ENCODE measurements around the gene PTPN11. TPM values are rescaled to one million over a fixed set of nuclear protein-coding genes. Genes with fewer than 3 reads are reported as not detected.

Gene PTPN11
- total RNA-seq, 4 donors from 2014 or later = 124 to 245 (median 169) TPM

DNA sequence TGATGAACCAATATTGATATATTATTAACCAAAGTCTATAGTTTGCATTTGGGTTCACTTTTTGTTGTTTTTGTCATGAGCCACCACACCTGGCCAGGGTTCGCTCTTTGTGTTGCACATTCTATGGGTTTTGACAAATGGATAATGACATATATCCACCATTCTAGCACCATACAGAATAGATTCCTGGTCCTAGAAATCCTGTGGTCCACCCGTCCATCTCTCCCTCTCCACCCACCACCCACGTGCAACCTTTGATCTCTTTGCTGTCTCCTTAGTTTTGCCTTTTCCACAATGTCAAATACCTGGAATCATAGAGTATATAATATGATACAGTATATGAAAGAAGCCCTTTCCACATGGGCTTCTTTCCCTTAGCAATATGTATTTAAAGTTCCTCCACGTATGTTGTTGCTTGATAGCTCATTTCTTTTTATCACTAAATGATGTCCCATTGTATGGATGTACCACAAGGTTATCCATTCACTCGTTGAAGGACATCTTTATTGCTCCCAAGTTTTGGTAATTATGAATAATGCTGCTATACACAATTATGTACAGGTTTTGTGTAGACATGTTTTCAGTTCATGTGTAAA is 16.7 kb upstream of the PTPN11 start:
- TF ChIP-seq, protein P1, sequence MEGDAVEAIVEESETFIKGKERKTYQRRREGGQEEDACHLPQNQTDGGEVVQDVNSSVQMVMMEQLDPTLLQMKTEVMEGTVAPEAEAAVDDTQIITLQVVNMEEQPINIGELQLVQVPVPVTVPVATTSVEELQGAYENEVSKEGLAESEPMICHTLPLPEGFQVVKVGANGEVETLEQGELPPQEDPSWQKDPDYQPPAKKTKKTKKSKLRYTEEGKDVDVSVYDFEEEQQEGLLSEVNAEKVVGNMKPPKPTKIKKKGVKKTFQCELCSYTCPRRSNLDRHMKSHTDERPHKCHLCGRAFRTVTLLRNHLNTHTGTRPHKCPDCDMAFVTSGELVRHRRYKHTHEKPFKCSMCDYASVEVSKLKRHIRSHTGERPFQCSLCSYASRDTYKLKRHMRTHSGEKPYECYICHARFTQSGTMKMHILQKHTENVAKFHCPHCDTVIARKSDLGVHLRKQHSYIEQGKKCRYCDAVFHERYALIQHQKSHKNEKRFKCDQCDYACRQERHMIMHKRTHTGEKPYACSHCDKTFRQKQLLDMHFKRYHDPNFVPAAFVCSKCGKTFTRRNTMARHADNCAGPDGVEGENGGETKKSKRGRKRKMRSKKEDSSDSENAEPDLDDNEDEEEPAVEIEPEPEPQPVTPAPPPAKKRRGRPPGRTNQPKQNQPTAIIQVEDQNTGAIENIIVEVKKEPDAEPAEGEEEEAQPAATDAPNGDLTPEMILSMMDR (IDR thresholded peaks at IDR 0.05; ENCODE audit: low read depth) = no peak

DNA sequence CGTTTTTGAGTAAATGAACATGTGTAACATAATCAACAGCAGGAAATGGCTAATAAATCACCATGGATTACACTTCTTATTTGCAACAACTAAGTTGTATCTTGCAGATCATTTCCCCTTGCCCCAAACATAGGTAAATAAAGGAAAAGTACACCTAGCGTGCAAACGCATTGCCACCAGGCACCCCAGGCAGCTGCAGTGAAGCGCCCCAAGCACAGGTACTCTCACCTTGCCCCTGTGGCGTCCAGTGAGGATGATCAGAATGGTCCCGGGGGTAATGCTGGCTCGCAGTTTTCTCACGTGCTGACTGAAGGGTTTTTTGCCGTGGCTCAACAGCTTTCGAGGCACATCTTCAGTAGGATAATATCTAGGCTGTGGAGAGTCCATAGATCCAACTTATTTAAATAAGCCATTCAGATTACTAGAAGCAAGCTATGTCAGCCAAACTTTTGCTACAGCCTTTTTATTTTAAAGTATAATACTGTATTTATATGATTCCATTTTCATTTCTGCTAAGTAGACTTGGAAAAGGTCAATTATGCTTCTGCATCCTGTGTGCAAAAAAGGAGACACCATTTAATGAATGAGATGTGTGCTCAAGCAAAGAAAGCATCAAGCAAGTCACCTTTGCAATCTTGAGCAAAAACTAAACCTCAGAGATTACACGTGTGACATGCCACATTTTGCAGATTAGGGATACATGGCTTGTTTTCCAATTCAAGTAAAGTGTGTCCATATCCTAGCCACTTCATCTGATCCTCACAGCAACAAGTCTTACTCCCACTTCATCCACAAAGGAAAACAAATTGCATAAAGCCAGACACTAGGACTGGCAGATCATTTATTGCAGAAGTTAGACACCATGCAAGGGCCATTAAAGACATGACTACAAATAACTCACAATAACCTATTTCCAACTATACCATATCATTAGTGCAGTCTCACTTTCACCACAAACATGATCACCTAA is 11.9 kb upstream of the PTPN11 start:
- TF ChIP-seq, protein P1 (IDR thresholded peaks at IDR 0.05; ENCODE audit: low read depth) = no peak

DNA sequence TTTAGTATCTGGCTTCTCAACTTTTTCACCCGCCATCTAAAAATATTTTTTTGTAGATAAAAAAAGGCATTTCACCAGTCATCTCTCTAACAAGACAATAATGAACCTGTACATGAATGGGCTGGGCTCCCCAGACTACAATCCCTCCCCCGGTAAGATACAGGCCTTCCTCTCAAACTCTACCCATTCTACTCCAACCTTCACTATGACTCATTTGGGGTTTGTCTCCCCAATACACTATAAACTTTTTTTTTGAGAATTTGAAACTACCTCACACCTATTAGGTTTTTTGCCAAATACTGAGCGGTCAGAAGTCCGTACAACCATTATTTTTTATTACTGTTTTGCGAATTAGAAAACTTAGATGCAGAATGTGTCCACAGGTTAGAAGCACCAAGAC is 10.1 kb upstream of the PTPN11 start:
- TF ChIP-seq, protein P1 (IDR thresholded peaks at IDR 0.05; ENCODE audit: low read depth) = no peak

GRCh38 chr12:112409064-112409905 is 9.5 kb upstream of the PTPN11 start, which contains the start of gene RPL6:
TSS of gene RPL6 (minus strand) at chr12:112409605. CDS start at chr12:112408656, 949 bp downstream.
- TF ChIP-seq, protein P1 (IDR thresholded peaks at IDR 0.05; ENCODE audit: low read depth) = no peak

GRCh38 chr12:112409906-112410244 is 8.9 kb upstream of the PTPN11 start:
- TF ChIP-seq, protein P1 (IDR thresholded peaks at IDR 0.05; ENCODE audit: low read depth) = no peak

- TF ChIP-seq, protein P1 (IDR thresholded peaks at IDR 0.05; ENCODE audit: low read depth) = no peak
Measured at GRCh38 chr12:112413855-112414625, 4.7 kb upstream of the PTPN11 start.
